ENCODE results near the gene MAP2K7.

MAP2K7 gene

GRCh38 chr19:7865262-7865911 is 38.3 kb upstream of the MAP2K7 start:
- Histone ChIP-seq H3K4me1 (ENCODE audit: control insufficient read depth, insufficient read depth, low read depth, low read length) (peaks cover 36% of the 10 kb centered on the region), H3K27ac (ENCODE audit: low read length, poor library complexity, severe bottlenecking) (no peak overlapping the region), H2AFZ (ENCODE audit: low read depth, low read length) (no peak overlapping the region), H4K91ac (ENCODE audit: low read length) (no peak overlapping the region), H3K9ac (ENCODE audit: low read length) (no peak overlapping the region), H2BK15ac (ENCODE audit: low read depth, poor library complexity, severe bottlenecking) (no peak overlapping the region), H3K18ac (ENCODE audit: low read depth in 1 of 2, low read length in 2 of 2) (no peak overlapping the region), H3K23ac (ENCODE audit: low read length in 2 of 2) (no peak overlapping the region), H2AK5ac (ENCODE audit: low read length, severe bottlenecking) (no peak overlapping the region), H4K8ac (ENCODE audit: low read length) (no peak overlapping the region), H3K4me3 (ENCODE audit: insufficient read depth in 1 of 2, low read depth in 1 of 2, low read length in 2 of 2) (no peak overlapping the region), H3K4ac (ENCODE audit: low read depth in 1 of 2, low read length in 2 of 2) (no peak overlapping the region), H3K36me3 (ENCODE audit: control insufficient read depth in 1 of 2, insufficient read depth in 2 of 2, low read depth in 1 of 2, low read length in 2 of 2) (peaks cover 0 to 21% of the 10 kb centered on the region in 2 experiments), H2BK120ac (ENCODE audit: low read depth, low read length) (no peak overlapping the region), H3K79me1 (replicated peaks; ENCODE audit: low read length, poor library complexity, severe bottlenecking) (no peaks in the 10 kb centered on the region), H3K14ac (ENCODE audit: low read length in 2 of 2) (no peak overlapping the region), H3K9me3 (ENCODE audit: control insufficient read depth, low read length) (no peaks in the 10 kb centered on the region), H2BK5ac (ENCODE audit: low read depth, low read length, poor library complexity, severe bottlenecking) (no peak overlapping the region), H3K4me2 (ENCODE audit: low read length, poor library complexity, severe bottlenecking) (no peak overlapping the region), H2BK12ac (ENCODE audit: low read length in 2 of 2) (no peak overlapping the region), H3K27me3 (ENCODE audit: control insufficient read depth in 1 of 2, insufficient read depth in 1 of 2, low read length in 2 of 2) (peaks cover 17 to 31% of the 10 kb centered on the region in 2 experiments)
- DNase-seq = no peak
- WGBS = 70% methylated on average over 10 of the region's 10 CpGs

GRCh38 chr19:7866399-7867091 is 37.1 kb upstream of the MAP2K7 start:
- DNase-seq = no peak
- H3K4me1 ChIP-seq (ENCODE audit: control insufficient read depth, insufficient read depth, low read depth, low read length) = peaks cover 47% of the 10 kb centered on the region
- H3K27ac ChIP-seq (ENCODE audit: low read length, poor library complexity, severe bottlenecking) = no peak overlapping the region
- no peak overlapping the region for H2AK5ac ChIP-seq (ENCODE audit: low read length, severe bottlenecking)
- no peak overlapping the region for H4K8ac ChIP-seq (ENCODE audit: low read length)
- peaks cover 13 to 31% of the 10 kb centered on the region in 2 experiments for H3K27me3 ChIP-seq (ENCODE audit: control insufficient read depth in 1 of 2, insufficient read depth in 1 of 2, low read length in 2 of 2)
- H3K9ac ChIP-seq (ENCODE audit: low read length) = no peak overlapping the region
- H3K18ac ChIP-seq (ENCODE audit: low read depth in 1 of 2, low read length in 2 of 2) = no peak overlapping the region
- H2BK15ac ChIP-seq (ENCODE audit: low read depth, poor library complexity, severe bottlenecking) = no peak overlapping the region
- H2BK120ac ChIP-seq (ENCODE audit: low read depth, low read length) = no peak overlapping the region
- no peak overlapping the region for H3K4ac ChIP-seq (ENCODE audit: low read depth in 1 of 2, low read length in 2 of 2)
- peaks cover 0 to 17% of the 10 kb centered on the region in 2 experiments for H3K36me3 ChIP-seq (ENCODE audit: control insufficient read depth in 1 of 2, insufficient read depth in 2 of 2, low read depth in 1 of 2, low read length in 2 of 2)
- H2BK5ac ChIP-seq (ENCODE audit: low read depth, low read length, poor library complexity, severe bottlenecking) = no peak overlapping the region
- 79% methylated on average over 12 of the region's 12 CpGs for WGBS
- no peak overlapping the region for H3K14ac ChIP-seq (ENCODE audit: low read length in 2 of 2)
- no peak overlapping the region for H3K23ac ChIP-seq (ENCODE audit: low read length in 2 of 2)
- H3K79me1 ChIP-seq (replicated peaks; ENCODE audit: low read length, poor library complexity, severe bottlenecking) = no peaks in the 10 kb centered on the region
- no peak overlapping the region for H2AFZ ChIP-seq (ENCODE audit: low read depth, low read length)
- no peak overlapping the region for H3K4me3 ChIP-seq (ENCODE audit: insufficient read depth in 1 of 2, low read depth in 1 of 2, low read length in 2 of 2)
- no peaks in the 10 kb centered on the region for H3K9me3 ChIP-seq (ENCODE audit: control insufficient read depth, low read length)
- H4K91ac ChIP-seq (ENCODE audit: low read length) = no peak overlapping the region
- no peak overlapping the region for H3K4me2 ChIP-seq (ENCODE audit: low read length, poor library complexity, severe bottlenecking)
- H2BK12ac ChIP-seq (ENCODE audit: low read length in 2 of 2) = no peak overlapping the region

- Histone ChIP-seq H2BK5ac (ENCODE audit: low read depth, low read length, poor library complexity, severe bottlenecking) (no peak overlapping the region), H2BK12ac (ENCODE audit: low read length in 2 of 2) (no peak overlapping the region), H3K4me3 (ENCODE audit: insufficient read depth in 1 of 2, low read depth in 1 of 2, low read length in 2 of 2) (no peak overlapping the region), H3K4me2 (ENCODE audit: low read length, poor library complexity, severe bottlenecking) (no peak overlapping the region), H4K8ac (ENCODE audit: low read length) (no peak overlapping the region), H3K27me3 (ENCODE audit: control insufficient read depth in 1 of 2, insufficient read depth in 1 of 2, low read length in 2 of 2) (peaks cover 10 to 38% of the 10 kb centered on the region in 2 experiments), H3K27ac (ENCODE audit: low read length, poor library complexity, severe bottlenecking) (no peak overlapping the region), H3K4ac (ENCODE audit: low read depth in 1 of 2, low read length in 2 of 2) (no peak overlapping the region), H2BK15ac (ENCODE audit: low read depth, poor library complexity, severe bottlenecking) (no peak overlapping the region), H3K23ac (ENCODE audit: low read length in 2 of 2) (no peak overlapping the region), H2AFZ (ENCODE audit: low read depth, low read length) (no peak overlapping the region), H2BK120ac (ENCODE audit: low read depth, low read length) (no peak overlapping the region), H3K4me1 (ENCODE audit: control insufficient read depth, insufficient read depth, low read depth, low read length) (peaks cover 47% of the 10 kb centered on the region), H4K91ac (ENCODE audit: low read length) (no peak overlapping the region), H3K9me3 (ENCODE audit: control insufficient read depth, low read length) (no peaks in the 10 kb centered on the region), H3K14ac (ENCODE audit: low read length in 2 of 2) (no peak overlapping the region), H3K79me1 (replicated peaks; ENCODE audit: low read length, poor library complexity, severe bottlenecking) (no peaks in the 10 kb centered on the region), H2AK5ac (ENCODE audit: low read length, severe bottlenecking) (no peak overlapping the region), H3K36me3 (ENCODE audit: control insufficient read depth in 1 of 2, insufficient read depth in 2 of 2, low read depth in 1 of 2, low read length in 2 of 2) (peaks cover 0 to 13% of the 10 kb centered on the region in 2 experiments), H3K18ac (ENCODE audit: low read depth in 1 of 2, low read length in 2 of 2) (no peak overlapping the region), H3K9ac (ENCODE audit: low read length) (no peak overlapping the region)
- DNase-seq = no peak
- 86% methylated on average over 9 of the region's 9 CpGs for WGBS
Measured at GRCh38 chr19:7867092-7867844, 36.4 kb upstream of the MAP2K7 start.

- H3K4me3 ChIP-seq (ENCODE audit: insufficient read depth in 1 of 2, low read depth in 1 of 2, low read length in 2 of 2) = no peak overlapping the region
- H3K18ac ChIP-seq (ENCODE audit: low read depth in 1 of 2, low read length in 2 of 2) = peak overlapping the region in 1 of 2 experiments; percentile 50
- no peak overlapping the region for H2BK5ac ChIP-seq (ENCODE audit: low read depth, low read length, poor library complexity, severe bottlenecking)
Measured at GRCh38 chr19:7868326-7868670, 35.4 kb upstream of the MAP2K7 start.

More at GRCh38 chr19:7868326-7868670, 35.4 kb upstream of the MAP2K7 start:
- H3K36me3 ChIP-seq (ENCODE audit: control insufficient read depth in 1 of 2, insufficient read depth in 2 of 2, low read depth in 1 of 2, low read length in 2 of 2) = peaks cover 0 to 10% of the 10 kb centered on the region in 2 experiments
- H3K27me3 ChIP-seq (ENCODE audit: control insufficient read depth in 1 of 2, insufficient read depth in 1 of 2, low read length in 2 of 2) = peaks cover 18 to 49% of the 10 kb centered on the region in 2 experiments
- H3K4me2 ChIP-seq (ENCODE audit: low read length, poor library complexity, severe bottlenecking) = peak overlapping the region; percentile 31
- no peak overlapping the region for H2BK12ac ChIP-seq (ENCODE audit: low read length in 2 of 2)
- no peaks in the 10 kb centered on the region for H3K79me1 ChIP-seq (replicated peaks; ENCODE audit: low read length, poor library complexity, severe bottlenecking)
- H3K27ac ChIP-seq (ENCODE audit: low read length, poor library complexity, severe bottlenecking) = no peak overlapping the region
- no peak overlapping the region for H4K91ac ChIP-seq (ENCODE audit: low read length)
- peaks cover 41% of the 10 kb centered on the region for H3K4me1 ChIP-seq (ENCODE audit: control insufficient read depth, insufficient read depth, low read depth, low read length)
- peak overlapping the region in 1 of 2 experiments; percentile 39 for H3K14ac ChIP-seq (ENCODE audit: low read length in 2 of 2)
- H3K9me3 ChIP-seq (ENCODE audit: control insufficient read depth, low read length) = no peaks in the 10 kb centered on the region
- DNase-seq = peak; percentile 31
- H2BK15ac ChIP-seq (ENCODE audit: low read depth, poor library complexity, severe bottlenecking) = no peak overlapping the region
- H2AK5ac ChIP-seq (ENCODE audit: low read length, severe bottlenecking) = no peak overlapping the region
- H3K4ac ChIP-seq (ENCODE audit: low read depth in 1 of 2, low read length in 2 of 2) = no peak overlapping the region
- peak overlapping the region in 1 of 2 experiments; percentile 49 for H3K23ac ChIP-seq (ENCODE audit: low read length in 2 of 2)
- H3K9ac ChIP-seq (ENCODE audit: low read length) = no peak overlapping the region
- no peak overlapping the region for H4K8ac ChIP-seq (ENCODE audit: low read length)
- H2BK120ac ChIP-seq (ENCODE audit: low read depth, low read length) = no peak overlapping the region
- no peak overlapping the region for H2AFZ ChIP-seq (ENCODE audit: low read depth, low read length)
- WGBS = 9% methylated on average over 21 of the region's 21 CpGs
